Natural killer cell (primary cell): Measurements from ENCODE around the gene EFCAB3. TPM values are rescaled to one million over a fixed set of nuclear protein-coding genes. Genes with fewer than 3 reads are reported as not detected.
A peak's percentile ranks its signal among the peaks of the same experiment; 100 is the strongest.

Experiments
- ATAC-seq, 3 donors: fragments of 150-1000 bp in 2 of 3; fragments of 200-7000 bp in 1 of 3; cut with Tn5 transposase; 1 replicate in 1 of 3; 2 replicates in 2 of 3; pipeline ENCODE4 v1.10.0; 2021; ENCODE audit warnings: mild to moderate bottlenecking in 2 of 3, moderate library complexity in 2 of 3
- DNase-seq, 2 donors: peaks; one replicate each; pipeline versions ENCODE4 v3.0.0 to v3.0.0-alpha.2; 2013 to 2021; ENCODE audit warnings: mixed read lengths in 1 of 2
- H3K27ac ChIP-seq: one replicate; pipeline ENCODE4 v1.5.1; 2013; ENCODE audit warnings: mild to moderate bottlenecking, low read length
- H3K27me3 ChIP-seq: one replicate; pipeline ENCODE4 v1.6.1; 2013; ENCODE audit warnings: low read length; ENCODE audit not compliant: control insufficient read depth, insufficient read depth
- H3K36me3 ChIP-seq: one replicate; pipeline ENCODE4 v1.6.1; 2013; ENCODE audit warnings: low read length; ENCODE audit not compliant: control insufficient read depth, insufficient read depth
- H3K4me1 ChIP-seq: one replicate; pipeline ENCODE4 v1.6.1; 2013; ENCODE audit warnings: low read length; ENCODE audit not compliant: control insufficient read depth, insufficient read depth
- H3K4me3 ChIP-seq: one replicate; pipeline ENCODE4 v1.5.1; 2013; ENCODE audit warnings: low read length
- H3K9me3 ChIP-seq: one replicate; pipeline ENCODE4 v1.6.1; 2013; ENCODE audit warnings: low read length; ENCODE audit not compliant: control insufficient read depth, insufficient read depth
- H3K27ac Mint-ChIP-seq, 2 donors: one replicate each; pipeline ENCODE4 v1.8.0; 2022; ENCODE audit warnings: mild to moderate bottlenecking in 2 of 2, mixed read lengths in 2 of 2, moderate library complexity in 1 of 2
- H3K27me3 Mint-ChIP-seq, 2 donors: one replicate each; pipeline ENCODE4 v1.8.0; 2022; ENCODE audit warnings: low read depth in 2 of 2, mixed read lengths in 2 of 2
- H3K36me3 Mint-ChIP-seq: one replicate; pipeline ENCODE4 v1.8.0; 2022; ENCODE audit warnings: mixed read lengths
- H3K4me1 Mint-ChIP-seq, 2 donors: one replicate each; pipeline ENCODE4 v1.8.0; 2022; ENCODE audit warnings: mixed read lengths in 2 of 2
- H3K4me3 Mint-ChIP-seq: one replicate; pipeline ENCODE4 v1.8.0; 2022; ENCODE audit warnings: mild to moderate bottlenecking, moderate library complexity, mixed read lengths
- H3K9me3 Mint-ChIP-seq, 2 donors: one replicate each; pipeline ENCODE4 v1.8.0; 2022; ENCODE audit warnings: mixed read lengths in 2 of 2
- WGBS: methylation state at CpG from one replicate; pipeline ENCODE4 v1.1.7; 2013; ENCODE audit warnings: missing lambda C conversion rate; ENCODE audit not compliant: insufficient coverage; 5-methylcytosine and 5-hydroxymethylcytosine counted together
- intact Hi-C: fragments of 100-400 bp; cut with micrococcal nuclease; formaldehyde crosslinking; loops from one replicate; pipeline ENCODE4 v1.14.2; 2022
- total RNA-seq, 4 donors: library from RNA; stranded (reverse); fragments of 120-200 nt in 1 of 4; gene quantifications; one replicate each; pipeline versions ENCODE4 v1.2.3 to v1.2.4, GENCODE V29; 2013 to 2022
- TF ChIP-seq, protein P1 (sequence below): fragments of 200-600 bp; IDR thresholded peaks from one replicate; pipeline ENCODE4 v1.8.0; 2022; ENCODE audit warnings: antibody characterized with exemption

The EFCAB3 gene
- total RNA-seq, 3 donors from 2014 or later (not counting 1 experiment from before 2014, with no cell fraction given) = 0.45 TPM; not detected in 2

GRCh38 chr17:62351176-62351575 is 29.2 kb upstream of the EFCAB3 start:
- Mint-ChIP-seq H3K4me1 (no peaks in the 10 kb centered on the region), H3K27ac (no peak overlapping the region), H3K9me3 (no peaks in the 10 kb centered on the region), H3K4me3 (no peak overlapping the region), H3K36me3 (no peaks in the 10 kb centered on the region), H3K27me3 (peaks cover 24 to 42% of the 10 kb centered on the region in 2 donors)
- WGBS = 86% methylated on average over 5 of the region's 5 CpGs
- Histone ChIP-seq H3K36me3 (no peaks in the 10 kb centered on the region), H3K4me3 (no peak overlapping the region), H3K9me3 (no peaks in the 10 kb centered on the region), H3K4me1 (no peaks in the 10 kb centered on the region), H3K27me3 (no peaks in the 10 kb centered on the region), H3K27ac (no peak overlapping the region)
- TF ChIP-seq, protein P1, sequence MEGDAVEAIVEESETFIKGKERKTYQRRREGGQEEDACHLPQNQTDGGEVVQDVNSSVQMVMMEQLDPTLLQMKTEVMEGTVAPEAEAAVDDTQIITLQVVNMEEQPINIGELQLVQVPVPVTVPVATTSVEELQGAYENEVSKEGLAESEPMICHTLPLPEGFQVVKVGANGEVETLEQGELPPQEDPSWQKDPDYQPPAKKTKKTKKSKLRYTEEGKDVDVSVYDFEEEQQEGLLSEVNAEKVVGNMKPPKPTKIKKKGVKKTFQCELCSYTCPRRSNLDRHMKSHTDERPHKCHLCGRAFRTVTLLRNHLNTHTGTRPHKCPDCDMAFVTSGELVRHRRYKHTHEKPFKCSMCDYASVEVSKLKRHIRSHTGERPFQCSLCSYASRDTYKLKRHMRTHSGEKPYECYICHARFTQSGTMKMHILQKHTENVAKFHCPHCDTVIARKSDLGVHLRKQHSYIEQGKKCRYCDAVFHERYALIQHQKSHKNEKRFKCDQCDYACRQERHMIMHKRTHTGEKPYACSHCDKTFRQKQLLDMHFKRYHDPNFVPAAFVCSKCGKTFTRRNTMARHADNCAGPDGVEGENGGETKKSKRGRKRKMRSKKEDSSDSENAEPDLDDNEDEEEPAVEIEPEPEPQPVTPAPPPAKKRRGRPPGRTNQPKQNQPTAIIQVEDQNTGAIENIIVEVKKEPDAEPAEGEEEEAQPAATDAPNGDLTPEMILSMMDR = no peak
- no peak for DNase-seq
- intact Hi-C loops = no loop called here
- ATAC-seq = no peak

DNA sequence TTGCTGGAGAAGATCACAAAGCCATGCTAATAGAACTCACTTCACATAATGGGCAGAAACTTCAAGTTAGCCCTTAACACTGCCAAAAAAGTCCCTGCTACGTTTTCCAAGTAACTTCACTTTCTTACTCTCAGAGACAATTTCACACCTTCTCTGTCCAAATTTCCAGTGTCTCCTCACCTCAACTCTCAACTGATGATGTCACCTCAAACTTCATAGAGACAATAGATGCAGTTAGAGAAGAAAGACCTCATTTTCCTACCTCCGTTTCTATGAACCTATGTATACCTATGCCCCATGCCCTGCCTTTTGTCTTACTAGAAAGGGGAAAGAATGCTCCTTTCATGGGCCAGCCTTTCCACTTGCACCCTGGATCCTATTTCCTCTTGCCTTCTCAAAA is 14.2 kb upstream of the EFCAB3 start:
- no peak overlapping the region for H3K27ac Mint-ChIP-seq

GRCh38 chr17:62381561-62381960 is 1.2 kb downstream of the EFCAB3 start:
- WGBS = 95% methylated on average over 18 of the region's 18 CpGs
- H3K27me3 Mint-ChIP-seq = peaks cover 13 to 31% of the 10 kb centered on the region in 2 donors
- TF ChIP-seq, protein P1 = no peak

More for the DNA sequence above, 14.2 kb upstream of the EFCAB3 start:
- no peaks in the 10 kb centered on the region for H3K36me3 Mint-ChIP-seq
- Histone ChIP-seq H3K27me3 (no peaks in the 10 kb centered on the region), H3K4me1 (no peaks in the 10 kb centered on the region), H3K4me3 (no peak overlapping the region), H3K36me3 (no peaks in the 10 kb centered on the region), H3K27ac (no peak overlapping the region), H3K9me3 (no peaks in the 10 kb centered on the region)
- H3K4me1 Mint-ChIP-seq = no peaks in the 10 kb centered on the region
- TF ChIP-seq, protein P1 = no peak
- H3K27me3 Mint-ChIP-seq = peaks cover 4 to 8% of the 10 kb centered on the region in 2 donors
- 77% methylated on average over 2 of the region's 2 CpGs for WGBS
- DNase-seq (no peak), ATAC-seq (no peak)
- no peaks in the 10 kb centered on the region for H3K9me3 Mint-ChIP-seq
- no peak overlapping the region for H3K4me3 Mint-ChIP-seq
- intact Hi-C loops = no loop called here

GRCh38 chr17:62388856-62389255 is 8.5 kb downstream of the EFCAB3 start:
- H3K27ac Mint-ChIP-seq = no peak overlapping the region
- no peak for ATAC-seq
- TF ChIP-seq, protein P1 = no peak
- Histone ChIP-seq H3K4me3 (no peak overlapping the region), H3K36me3 (no peaks in the 10 kb centered on the region), H3K27me3 (no peaks in the 10 kb centered on the region), H3K9me3 (no peaks in the 10 kb centered on the region), H3K27ac (no peak overlapping the region), H3K4me1 (no peaks in the 10 kb centered on the region)
- peaks cover 0 to 6% of the 10 kb centered on the region in 2 donors for H3K4me1 Mint-ChIP-seq
- DNase-seq = no peak
- peaks cover 11 to 26% of the 10 kb centered on the region in 2 donors for H3K27me3 Mint-ChIP-seq
- H3K4me3 Mint-ChIP-seq = no peak overlapping the region
- H3K36me3 Mint-ChIP-seq = no peaks in the 10 kb centered on the region
- no peaks in the 10 kb centered on the region for H3K9me3 Mint-ChIP-seq
- 0% methylated on average over 1 of the region's 1 CpG for WGBS
- intact Hi-C loops = no loop called here

More at GRCh38 chr17:62381561-62381960, 1.2 kb downstream of the EFCAB3 start:
- peak in 1 of 3 donors; percentile 27 for ATAC-seq
- H3K36me3 ChIP-seq = no peaks in the 10 kb centered on the region
- Mint-ChIP-seq H3K9me3 (no peaks in the 10 kb centered on the region), H3K4me3 (no peak overlapping the region), H3K27ac (no peak overlapping the region), H3K4me1 (no peaks in the 10 kb centered on the region), H3K36me3 (no peaks in the 10 kb centered on the region)
- no peak overlapping the region for H3K27ac ChIP-seq
- no peaks in the 10 kb centered on the region for H3K4me1 ChIP-seq
- intact Hi-C loops = no loop called here
- no peak for DNase-seq
- peaks cover 6% of the 10 kb centered on the region for H3K27me3 ChIP-seq
- no peaks in the 10 kb centered on the region for H3K9me3 ChIP-seq
- no peak overlapping the region for H3K4me3 ChIP-seq
